Cortex of kidney (tissue), 1 donor: ENCODE data around the gene SLC24A5.

ENCODE experiments used
- DNase-seq: peaks from one replicate; lab custom pipeline; 2025; lab: John Stamatoyannopoulos, UW

Gene SLC24A5

GRCh38 chr15:48190932-48191573, 70.3 kb downstream of the SLC24A5 start:
- no peak for DNase-seq

GRCh38 chr15:48191574-48192225, 70.9 kb downstream of the SLC24A5 start, which contains the start of gene CTXN2:
CTXN2 (plus strand) TSS chr15:48191665; CDS start chr15:48201301, 9,636 bp downstream.
- no peak for DNase-seq
